Omental fat pad (tissue), 4 donors: ENCODE data around the gene MOV10L1. TPM values are rescaled to one million over a fixed set of nuclear protein-coding genes. Genes with fewer than 3 reads are reported as not detected.

ENCODE experiments used
- ATAC-seq: fragments of 150-250 bp; one replicate; pipeline ENCODE4 v1.9.1; 2016; ENCODE audit warnings: mild to moderate bottlenecking, moderate library complexity; ENCODE audit not compliant: low FRiP score
- DNase-seq: peaks from one replicate; pipeline ENCODE4 v3.0.0-alpha.2; 2019; ENCODE audit warnings: low spot score
- total RNA-seq, 4 donors: library from RNA; depleted of rRNA; stranded (reverse); fragments of >200 nt; gene quantifications; one replicate each; pipeline ENCODE4 v1.1.0, GENCODE V29; 2016
- TF ChIP-seq, protein P1 (sequence below), 3 donors: fragments of 450-650 bp; IDR thresholded peaks; one replicate each; pipeline ENCODE4 v1.5.1; 2016 to 2017; ENCODE audit warnings: antibody characterized with exemption in 3 of 3, mild to moderate bottlenecking in 3 of 3, moderate library complexity in 2 of 3

The MOV10L1 gene
- total RNA-seq, 4 donors from 2014 or later: 0.36 to 2.5 (median 0.97) TPM

- DNase-seq (no peak), ATAC-seq (no peak)
- TF ChIP-seq, protein P1, sequence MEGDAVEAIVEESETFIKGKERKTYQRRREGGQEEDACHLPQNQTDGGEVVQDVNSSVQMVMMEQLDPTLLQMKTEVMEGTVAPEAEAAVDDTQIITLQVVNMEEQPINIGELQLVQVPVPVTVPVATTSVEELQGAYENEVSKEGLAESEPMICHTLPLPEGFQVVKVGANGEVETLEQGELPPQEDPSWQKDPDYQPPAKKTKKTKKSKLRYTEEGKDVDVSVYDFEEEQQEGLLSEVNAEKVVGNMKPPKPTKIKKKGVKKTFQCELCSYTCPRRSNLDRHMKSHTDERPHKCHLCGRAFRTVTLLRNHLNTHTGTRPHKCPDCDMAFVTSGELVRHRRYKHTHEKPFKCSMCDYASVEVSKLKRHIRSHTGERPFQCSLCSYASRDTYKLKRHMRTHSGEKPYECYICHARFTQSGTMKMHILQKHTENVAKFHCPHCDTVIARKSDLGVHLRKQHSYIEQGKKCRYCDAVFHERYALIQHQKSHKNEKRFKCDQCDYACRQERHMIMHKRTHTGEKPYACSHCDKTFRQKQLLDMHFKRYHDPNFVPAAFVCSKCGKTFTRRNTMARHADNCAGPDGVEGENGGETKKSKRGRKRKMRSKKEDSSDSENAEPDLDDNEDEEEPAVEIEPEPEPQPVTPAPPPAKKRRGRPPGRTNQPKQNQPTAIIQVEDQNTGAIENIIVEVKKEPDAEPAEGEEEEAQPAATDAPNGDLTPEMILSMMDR (IDR thresholded peaks at IDR 0.05): no peak
Observed at GRCh38 chr22:50178471-50178864, 88.7 kb downstream of the MOV10L1 start.

DNA sequence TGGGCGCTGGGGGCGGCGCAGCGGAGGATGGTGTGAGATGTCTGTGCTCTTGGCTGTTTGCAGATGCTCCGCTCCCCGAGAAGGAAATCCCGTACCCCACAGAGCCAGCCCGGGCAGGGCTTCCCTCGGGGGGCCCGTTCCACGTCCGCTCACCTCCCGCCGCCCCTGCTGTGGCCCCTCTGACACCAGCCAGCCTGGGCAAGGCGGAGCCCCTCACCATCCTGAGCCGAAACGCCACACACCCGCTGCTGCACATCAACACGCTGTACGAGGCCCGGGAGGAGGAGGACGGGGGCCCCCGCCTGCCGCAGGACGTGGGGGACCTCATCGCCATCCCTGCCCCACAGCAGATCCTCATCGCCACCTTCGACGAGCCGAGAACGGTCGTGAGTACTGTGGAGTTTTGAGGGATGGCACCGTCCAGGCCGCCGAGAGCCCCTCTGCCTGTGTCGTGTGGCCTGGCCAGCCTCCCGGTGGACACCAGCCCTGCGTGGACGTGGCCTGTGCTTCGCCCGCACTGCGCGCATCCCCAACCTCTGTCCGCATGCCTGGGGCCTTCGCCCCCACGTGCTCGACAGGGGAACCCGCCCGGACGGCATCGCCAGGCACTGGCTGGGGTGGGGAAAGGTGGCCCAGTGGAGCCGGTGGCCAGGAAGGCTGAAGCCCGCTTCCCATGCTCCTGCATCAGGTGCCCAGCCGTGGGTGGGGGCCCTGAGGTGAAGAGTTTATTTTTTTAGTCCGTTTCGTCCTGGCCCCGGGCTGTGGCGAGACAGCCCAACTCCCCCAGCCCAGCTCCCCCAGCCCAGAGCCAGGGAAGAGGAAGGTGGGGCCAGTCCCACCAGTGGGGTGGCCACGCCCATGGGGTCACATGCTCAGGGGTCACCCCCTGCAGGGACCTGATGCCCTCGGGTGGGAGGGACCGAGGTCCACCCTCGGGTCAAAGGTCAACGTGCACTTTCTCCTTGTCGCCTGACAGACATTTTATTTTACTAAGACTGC lies 89.4 kb downstream of the MOV10L1 start:
- ATAC-seq (no peak), DNase-seq (no peak)
- TF ChIP-seq, protein P1 (IDR thresholded peaks at IDR 0.05): no peak

DNA sequence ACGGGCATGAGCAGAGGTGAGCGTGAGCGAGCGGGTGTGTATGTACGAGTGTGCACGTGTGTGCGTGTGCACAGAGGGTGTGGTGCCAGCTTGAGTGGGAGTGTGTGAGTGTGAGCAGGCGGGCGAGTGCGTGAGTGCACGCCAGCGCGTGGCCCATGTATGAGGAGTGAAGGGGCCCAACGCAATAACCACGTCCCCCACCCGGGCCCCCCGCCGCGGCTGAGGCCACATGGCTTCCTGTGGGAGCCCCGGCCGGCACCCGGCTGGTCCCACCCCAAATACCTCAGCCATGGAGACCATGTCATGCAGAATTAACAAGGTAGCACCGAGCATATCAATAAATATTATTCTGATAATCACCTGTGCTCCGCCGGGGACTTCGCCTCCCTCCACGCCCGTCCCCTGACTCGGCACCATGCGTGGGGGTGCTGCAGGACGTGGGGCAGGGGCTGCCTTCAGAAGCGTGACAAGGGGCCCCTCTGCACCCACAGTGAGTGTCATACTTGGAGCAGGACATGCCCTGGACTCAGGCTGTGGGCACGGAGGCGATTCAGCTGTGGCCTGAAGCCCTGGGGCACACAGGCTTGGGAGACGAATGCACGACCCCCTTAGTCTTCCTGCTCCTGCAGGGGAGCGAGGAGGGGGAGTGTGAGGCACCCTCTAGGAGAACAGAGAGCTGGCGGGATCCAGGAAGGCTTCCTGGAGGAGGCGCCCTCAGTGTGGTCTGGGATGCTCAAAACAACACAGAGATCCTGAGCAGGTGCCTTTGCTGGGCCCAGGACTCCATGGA lies 90.3 kb downstream of the MOV10L1 start:
- DNase-seq: no peak
- ATAC-seq: no peak
- TF ChIP-seq, protein P1 (IDR thresholded peaks at IDR 0.05): no peak

DNA sequence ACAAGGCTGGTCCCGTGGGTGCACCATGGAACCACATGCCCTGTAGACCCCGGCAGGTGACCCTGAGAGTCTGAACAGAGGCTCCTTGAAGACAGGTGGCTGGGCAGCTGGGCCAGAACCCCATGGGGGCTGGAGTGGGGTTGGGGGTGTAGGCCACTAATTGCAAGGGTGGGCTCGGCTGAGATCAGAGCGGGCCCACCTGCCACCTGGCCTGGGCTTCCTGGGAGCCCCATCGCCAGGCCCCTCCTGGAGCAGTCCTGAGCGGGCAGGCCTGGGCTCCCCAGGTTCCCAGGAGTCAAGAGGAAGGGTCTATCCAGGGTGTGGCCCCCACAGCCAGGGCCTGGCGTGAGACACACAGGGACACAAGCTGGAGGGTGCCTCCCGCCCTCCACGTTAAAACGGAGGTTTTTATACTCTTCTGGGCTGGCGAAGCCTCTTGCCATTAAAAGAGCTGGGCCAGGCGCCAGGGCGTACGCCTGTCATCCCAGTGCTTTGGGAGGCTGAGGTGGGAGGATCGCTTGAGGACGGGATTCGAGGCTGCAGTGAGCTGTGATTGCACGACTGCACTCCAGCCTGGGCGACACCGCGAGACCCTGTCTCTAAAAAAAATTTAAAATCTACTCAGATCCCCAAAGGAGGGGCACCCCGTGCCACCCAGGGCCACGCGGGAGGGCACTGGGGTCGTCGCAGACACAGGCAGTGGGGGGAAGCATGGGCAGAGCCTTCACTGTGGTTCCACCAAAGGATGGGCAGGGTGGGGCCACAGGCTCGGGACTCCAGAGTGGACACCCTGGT lies 91.1 kb downstream of the MOV10L1 start:
- DNase-seq (no peak), ATAC-seq (no peak)
- TF ChIP-seq, protein P1 (IDR thresholded peaks at IDR 0.05): no peak

GRCh38 chr22:50182176-50183081 lies 92.6 kb downstream of the MOV10L1 start:
- DNase-seq (no peak), ATAC-seq (no peak)
- TF ChIP-seq, protein P1 (IDR thresholded peaks at IDR 0.05): no peak
